ENCODE measurements around the gene DHRS4L2.

The DHRS4L2 gene

GRCh38 chr14:24051176-24051788, 62.6 kb downstream of the DHRS4L2 start:
- Histone ChIP-seq H3K9ac (peak overlapping the region; percentile 37; the same call in 1 of the 2 replicates), H2AFZ (ENCODE audit: low read depth) (peak overlapping the region; percentile 71), H4K20me1 (ENCODE audit: insufficient read depth) (no peaks in the 10 kb centered on the region), H3K36me3 (ENCODE audit: insufficient read depth) (no peaks in the 10 kb centered on the region), H3K4me2 (peak overlapping the region; percentile 57), H3K27me3 (ENCODE audit: insufficient read depth, low read depth) (peaks cover 16% of the 10 kb centered on the region; the same call in 1 of the 2 replicates), H3K27ac (no peak overlapping the region), H3K4me1 (ENCODE audit: low read depth, poor library complexity, severe bottlenecking) (no peaks in the 10 kb centered on the region), H3K4me3 (IDR thresholded peaks at IDR 0.05; ENCODE audit: insufficient read depth, low read depth, low read length) (no peak overlapping the region), H3K79me2 (ENCODE audit: insufficient read depth, low read depth) (no peaks in the 10 kb centered on the region)
- no peak for TF ChIP-seq CTCF (conservative IDR thresholded peaks at IDR 0.05; ENCODE audit: low read depth, low read length)

GRCh38 chr14:24051789-24052655, 63.3 kb downstream of the DHRS4L2 start, which contains the start of gene CARMIL3:
CARMIL3 (plus strand) TSS chr14:24052009; CDS start chr14:24052154, 145 bp downstream.
- TF ChIP-seq CTCF (conservative IDR thresholded peaks at IDR 0.05; ENCODE audit: low read depth, low read length), result no peak
- H4K20me1 ChIP-seq (ENCODE audit: insufficient read depth), result no peaks in the 10 kb centered on the region
- H3K36me3 ChIP-seq (ENCODE audit: insufficient read depth), result no peaks in the 10 kb centered on the region
- H3K9ac ChIP-seq, result peak within 1 kb of the TSS; percentile 37; the same call in 1 of the 2 replicates
- H3K4me3 ChIP-seq (IDR thresholded peaks at IDR 0.05; ENCODE audit: insufficient read depth, low read depth, low read length), result no peak within 1 kb of the TSS
- no peak within 1 kb of the TSS for H3K27ac ChIP-seq
- peaks cover 16% of the 10 kb centered on the region; the same call in 1 of the 2 replicates for H3K27me3 ChIP-seq (ENCODE audit: insufficient read depth, low read depth)
- H3K4me2 ChIP-seq, result peak within 1 kb of the TSS; percentile 57
- H3K79me2 ChIP-seq (ENCODE audit: insufficient read depth, low read depth), result no peaks in the 10 kb centered on the region
- H2AFZ ChIP-seq (ENCODE audit: low read depth), result peak within 1 kb of the TSS; percentile 71
- H3K4me1 ChIP-seq (ENCODE audit: low read depth, poor library complexity, severe bottlenecking), result no peaks in the 10 kb centered on the region

GRCh38 chr14:24052656-24053547, 64.2 kb downstream of the DHRS4L2 start:
- no peaks in the 10 kb centered on the region for H3K79me2 ChIP-seq (ENCODE audit: insufficient read depth, low read depth)
- no peak overlapping the region for H3K4me3 ChIP-seq (IDR thresholded peaks at IDR 0.05; ENCODE audit: insufficient read depth, low read depth, low read length)
- peaks cover 16% of the 10 kb centered on the region; the same call in 1 of the 2 replicates for H3K27me3 ChIP-seq (ENCODE audit: insufficient read depth, low read depth)
- peak overlapping the region; percentile 57; the same call in 1 of the 2 replicates for H3K4me2 ChIP-seq
- H3K27ac ChIP-seq, result no peak overlapping the region
- H2AFZ ChIP-seq (ENCODE audit: low read depth), result no peak overlapping the region
- H3K36me3 ChIP-seq (ENCODE audit: insufficient read depth), result no peaks in the 10 kb centered on the region
- no peaks in the 10 kb centered on the region for H3K4me1 ChIP-seq (ENCODE audit: low read depth, poor library complexity, severe bottlenecking)
- TF ChIP-seq CTCF (conservative IDR thresholded peaks at IDR 0.05; ENCODE audit: low read depth, low read length), result no peak
- no peaks in the 10 kb centered on the region for H4K20me1 ChIP-seq (ENCODE audit: insufficient read depth)
- no peak overlapping the region for H3K9ac ChIP-seq
